Measurements from ENCODE around the gene TMEM259. TPM values are rescaled to one million over a fixed set of nuclear protein-coding genes. Genes with fewer than 3 reads are reported as not detected.

TMEM259 gene
- total RNA-seq, 2 experiments from 2014 or later = 106 to 128 TPM

DNA sequence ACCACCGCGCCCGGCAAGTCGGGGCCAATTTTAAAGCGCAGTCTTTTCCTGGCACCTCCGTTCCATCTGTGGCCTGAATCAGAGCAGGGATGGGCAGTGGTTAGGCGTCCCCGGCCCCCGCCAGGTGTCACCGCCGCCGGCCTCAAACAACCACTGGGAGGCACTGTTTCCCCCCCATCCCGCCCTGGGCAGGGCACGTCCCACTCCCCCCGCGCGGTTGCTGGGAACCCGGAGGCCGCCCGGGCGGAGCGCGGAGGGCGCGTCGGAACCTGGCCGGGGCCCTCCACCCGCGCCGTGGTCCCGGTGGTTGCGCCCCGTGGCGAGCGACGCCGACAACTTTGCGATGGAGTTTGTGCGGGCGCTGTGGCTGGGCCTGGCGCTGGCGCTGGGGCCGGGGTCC is 20.8 kb downstream of the TMEM259 start, which contains the start of gene GRIN3B:
Gene GRIN3B, plus strand, starts transcription at position 325 of the 400 bp plus-strand sequence. Its CDS starts 19 bp downstream, at position 344.
- no peak within 1 kb of the TSS for H3K27ac Mint-ChIP-seq
- intact Hi-C loops (cut with DNase I, micrococcal nuclease) = loop anchor here in 1 of 2 experiments (1.0 kb wide), 1 partner anchor 240 kb away; no protein-coding TSS in a partner anchor
- ChIA-PET POLR2A (no interaction called here), CTCF (no interaction called here)
- H3K4me3 Mint-ChIP-seq = no peak within 1 kb of the TSS
- ATAC-seq = peak; percentile 57
- peaks cover 10% of the 10 kb centered on the region for H3K4me1 Mint-ChIP-seq
- DNase-seq = peak; percentile 89
- H3K9me3 Mint-ChIP-seq (ENCODE audit: low read depth) = no peaks in the 10 kb centered on the region
- peaks cover 19% of the 10 kb centered on the region for H3K27me3 Mint-ChIP-seq
- H3K36me3 Mint-ChIP-seq (ENCODE audit: low read depth) = no peaks in the 10 kb centered on the region

GRCh38 chr19:999379-999719 is 21.6 kb downstream of the TMEM259 start:
- H3K4me1 Mint-ChIP-seq = peaks cover 10% of the 10 kb centered on the region
- DNase-seq = no peak
- no peaks in the 10 kb centered on the region for H3K36me3 Mint-ChIP-seq (ENCODE audit: low read depth)
- peaks cover 19% of the 10 kb centered on the region for H3K27me3 Mint-ChIP-seq
- ChIA-PET CTCF (interaction anchor here (0.7 to 0.9 kb wide), 2 partner anchors 17 to 68 kb away, joined by 3 read pairs; no protein-coding TSS in a partner anchor), POLR2A (no interaction called here)
- no peak overlapping the region for H3K27ac Mint-ChIP-seq
- no peaks in the 10 kb centered on the region for H3K9me3 Mint-ChIP-seq (ENCODE audit: low read depth)
- intact Hi-C loops (cut with DNase I, micrococcal nuclease) = no loop called here
- ATAC-seq = no peak
- no peak overlapping the region for H3K4me3 Mint-ChIP-seq

- ChIA-PET CTCF (interaction anchor here (0.6 to 2.3 kb wide), 4 partner anchors 16 to 310 kb away, joined by 3 to 8 read pairs (median 3); no protein-coding TSS in a partner anchor), POLR2A (no interaction called here)
- intact Hi-C loops (cut with DNase I, micrococcal nuclease) = no loop called here
- H3K27ac Mint-ChIP-seq = no peak overlapping the region
- peaks cover 19% of the 10 kb centered on the region for H3K27me3 Mint-ChIP-seq
- no peaks in the 10 kb centered on the region for H3K9me3 Mint-ChIP-seq (ENCODE audit: low read depth)
- ATAC-seq (no peak), DNase-seq (no peak)
- H3K4me3 Mint-ChIP-seq = no peak overlapping the region
- peaks cover 2% of the 10 kb centered on the region for H3K36me3 Mint-ChIP-seq (ENCODE audit: low read depth)
- H3K4me1 Mint-ChIP-seq = peaks cover 10% of the 10 kb centered on the region
Measured at GRCh38 chr19:998064-998463, 22.9 kb downstream of the TMEM259 start.

DNA sequence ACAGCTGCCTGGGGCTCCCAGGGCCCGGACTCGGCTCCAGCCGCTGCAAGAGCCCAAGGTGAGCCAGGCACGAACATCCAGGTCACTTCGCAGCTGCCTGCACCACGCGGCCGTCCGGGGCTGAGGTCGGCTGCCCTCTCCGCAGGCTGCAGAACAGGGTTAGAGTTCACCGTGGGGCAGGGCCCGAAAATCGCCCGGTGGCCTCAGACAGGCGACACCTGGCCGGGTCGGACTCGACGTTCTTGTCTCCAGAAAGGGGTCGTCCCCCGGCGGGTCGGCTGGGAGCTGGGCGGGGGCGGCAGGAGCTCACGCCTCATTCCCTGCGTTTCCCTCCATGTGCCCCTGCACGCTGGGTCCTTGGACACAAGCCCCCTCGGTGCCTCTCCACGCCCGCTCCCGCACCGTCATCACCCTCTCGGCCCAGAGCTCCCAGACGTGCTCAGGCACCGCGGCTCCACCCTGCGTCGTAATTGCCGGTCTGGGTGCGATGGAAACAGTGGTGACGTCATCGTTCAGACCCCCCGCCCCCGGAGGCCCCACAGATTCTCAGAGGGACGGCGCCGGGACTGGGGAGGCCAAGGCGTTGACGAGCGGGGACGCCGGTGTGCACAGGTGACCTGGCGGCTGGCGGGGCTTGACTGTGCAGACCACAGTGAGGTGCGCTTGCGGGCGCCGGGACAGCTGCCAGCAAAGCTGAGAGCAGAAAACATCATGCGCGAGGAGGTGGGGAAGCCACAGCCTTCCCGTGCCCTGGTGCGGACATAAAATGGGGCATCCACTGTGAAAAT is 24.7 kb downstream of the TMEM259 start:
- peaks cover 14% of the 10 kb centered on the region for H3K27me3 Mint-ChIP-seq
- ATAC-seq (peak; percentile 54), DNase-seq (peak; percentile 84)
- ChIA-PET POLR2A (interaction anchor here (0.6 kb wide), 1 partner anchor 25 kb away, joined by 3 read pairs; the partner anchor contains the start of gene RNU6-2), CTCF (interaction anchor here (0.6 to 2.3 kb wide), 5 partner anchors 9 to 133 kb away, joined by 3 to 8 read pairs (median 4); partner anchors contain the start of gene WDR18)
- intact Hi-C loops (cut with DNase I, micrococcal nuclease) = no loop called here
- peak overlapping the region; percentile 44 for H3K4me3 Mint-ChIP-seq
- H3K36me3 Mint-ChIP-seq (ENCODE audit: low read depth) = peaks cover 5% of the 10 kb centered on the region
- H3K4me1 Mint-ChIP-seq = peaks cover 8% of the 10 kb centered on the region
- no peaks in the 10 kb centered on the region for H3K9me3 Mint-ChIP-seq (ENCODE audit: low read depth)
- no peak overlapping the region for H3K27ac Mint-ChIP-seq

GRCh38 chr19:995051-995827 is 25.7 kb downstream of the TMEM259 start:
- no peak overlapping the region for H3K4me3 Mint-ChIP-seq
- intact Hi-C loops (cut with DNase I, micrococcal nuclease) = no loop called here
- DNase-seq (no peak), ATAC-seq (no peak)
- H3K9me3 Mint-ChIP-seq (ENCODE audit: low read depth) = no peaks in the 10 kb centered on the region
- peaks cover 9% of the 10 kb centered on the region for H3K36me3 Mint-ChIP-seq (ENCODE audit: low read depth)
- POLR2A ChIA-PET = no interaction called here
- H3K27me3 Mint-ChIP-seq = peaks cover 14% of the 10 kb centered on the region
- H3K4me1 Mint-ChIP-seq = peaks cover 7% of the 10 kb centered on the region
- CTCF ChIA-PET = interaction anchor here (1.1 kb wide), 1 partner anchor 72 kb away, joined by 3 read pairs; no protein-coding TSS in a partner anchor
- H3K27ac Mint-ChIP-seq = no peak overlapping the region

- Mint-ChIP-seq H3K4me3 (no peak overlapping the region), H3K27me3 (peaks cover 14% of the 10 kb centered on the region), H3K9me3 (ENCODE audit: low read depth) (no peaks in the 10 kb centered on the region), H3K36me3 (ENCODE audit: low read depth) (peaks cover 9% of the 10 kb centered on the region), H3K27ac (no peak overlapping the region), H3K4me1 (peaks cover 7% of the 10 kb centered on the region)
- POLR2A ChIA-PET = no interaction called here
- no peak for ATAC-seq
- CTCF ChIA-PET = interaction anchor here (1.1 kb wide), 1 partner anchor 72 kb away, joined by 3 read pairs; no protein-coding TSS in a partner anchor
- intact Hi-C loops (cut with DNase I, micrococcal nuclease) = no loop called here
- DNase-seq = no peak
Measured at GRCh38 chr19:994516-994915, 26.4 kb downstream of the TMEM259 start.

- Mint-ChIP-seq H3K27me3 (peaks cover 8% of the 10 kb centered on the region), H3K4me1 (peaks cover 7% of the 10 kb centered on the region), H3K36me3 (ENCODE audit: low read depth) (peaks cover 9% of the 10 kb centered on the region), H3K4me3 (no peak overlapping the region), H3K9me3 (ENCODE audit: low read depth) (no peaks in the 10 kb centered on the region), H3K27ac (no peak overlapping the region)
- no peak for DNase-seq
- ChIA-PET CTCF (interaction anchor here (1.1 kb wide), 1 partner anchor 71 kb away, joined by 3 read pairs; no protein-coding TSS in a partner anchor), POLR2A (no interaction called here)
- intact Hi-C loops (cut with DNase I, micrococcal nuclease) = no loop called here
- no peak for ATAC-seq
Measured at GRCh38 chr19:993831-994393, 27.0 kb downstream of the TMEM259 start.

DNA sequence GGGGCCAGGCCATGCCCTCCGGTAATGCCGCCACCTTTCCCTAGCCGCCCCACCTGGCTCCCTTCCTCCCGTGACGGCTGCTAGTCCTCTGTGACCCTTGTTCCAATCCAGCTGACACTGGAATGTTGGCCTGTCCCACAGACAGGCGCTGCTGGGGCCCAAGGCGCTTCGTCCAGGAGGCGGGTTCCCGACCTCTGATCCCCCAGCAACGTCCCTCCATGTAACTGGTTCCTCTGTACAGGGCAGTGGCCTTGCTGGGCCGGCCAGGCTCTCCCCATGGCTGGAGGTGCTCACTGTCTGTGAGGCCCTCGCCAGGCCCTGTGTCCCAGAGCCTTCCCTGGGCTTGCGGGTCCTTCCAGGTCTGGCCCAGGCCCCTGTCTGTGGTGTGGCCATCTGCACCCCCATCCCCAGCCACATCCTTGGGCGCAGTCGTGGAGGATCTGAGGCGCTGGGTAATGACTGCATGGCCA is 27.5 kb downstream of the TMEM259 start:
- CTCF ChIA-PET = no interaction called here
- Mint-ChIP-seq H3K4me1 (peaks cover 7% of the 10 kb centered on the region), H3K27ac (no peak overlapping the region), H3K36me3 (ENCODE audit: low read depth) (peaks cover 9% of the 10 kb centered on the region), H3K27me3 (peaks cover 6% of the 10 kb centered on the region), H3K9me3 (ENCODE audit: low read depth) (no peaks in the 10 kb centered on the region), H3K4me3 (no peak overlapping the region)
- ATAC-seq = no peak
- POLR2A ChIA-PET = no interaction called here
- DNase-seq = no peak
- intact Hi-C loops (cut with DNase I, micrococcal nuclease) = no loop called here

GRCh38 chr19:992670-993055 is 28.3 kb downstream of the TMEM259 start:
- DNase-seq (no peak), ATAC-seq (no peak)
- ChIA-PET CTCF (no interaction called here), POLR2A (no interaction called here)
- intact Hi-C loops (cut with DNase I, micrococcal nuclease) = no loop called here
- Mint-ChIP-seq H3K4me1 (peaks cover 7% of the 10 kb centered on the region), H3K27me3 (peaks cover 1% of the 10 kb centered on the region), H3K9me3 (ENCODE audit: low read depth) (no peaks in the 10 kb centered on the region), H3K36me3 (ENCODE audit: low read depth) (peaks cover 9% of the 10 kb centered on the region), H3K27ac (no peak overlapping the region), H3K4me3 (no peak overlapping the region)

DNA sequence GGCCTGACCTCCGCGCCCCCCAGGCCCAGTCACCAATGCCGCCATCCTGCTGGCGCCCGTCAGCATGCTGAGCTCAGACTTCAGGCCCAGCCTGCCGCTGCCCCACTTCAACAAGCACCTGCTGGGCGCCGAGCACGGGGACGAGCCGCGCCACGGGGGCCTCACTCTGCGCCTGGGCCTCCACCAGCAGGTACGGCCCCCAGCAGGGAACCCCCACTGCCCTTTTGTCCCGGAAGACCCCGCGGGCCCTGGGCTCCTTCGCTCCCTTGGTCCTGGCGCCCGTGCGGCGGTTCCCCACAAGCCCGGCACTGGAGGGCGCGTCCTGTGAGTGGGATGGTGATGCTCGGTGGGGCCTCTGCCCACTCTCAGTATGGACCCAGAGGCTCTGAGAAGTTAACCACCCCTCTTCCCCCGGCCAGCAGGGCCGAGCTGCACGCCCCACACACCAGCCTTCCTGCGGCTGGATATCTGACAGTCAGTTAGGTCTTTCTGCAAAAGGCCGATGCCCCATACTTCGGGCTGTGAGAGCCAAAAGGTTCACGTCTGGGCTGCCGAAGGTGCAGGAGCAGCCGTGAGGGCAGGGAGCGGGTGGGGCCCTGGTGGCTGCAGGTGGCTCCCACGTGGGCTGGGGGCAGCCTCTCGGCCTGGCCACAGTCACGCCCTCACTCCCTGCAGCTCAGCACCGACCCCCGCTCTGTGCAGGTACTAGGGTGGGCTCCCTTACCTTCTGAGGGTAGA is 28.8 kb downstream of the TMEM259 start:
- H3K27me3 Mint-ChIP-seq = no peaks in the 10 kb centered on the region

More for the DNA sequence above, 28.8 kb downstream of the TMEM259 start:
- Mint-ChIP-seq H3K4me3 (no peak overlapping the region), H3K27ac (no peak overlapping the region), H3K9me3 (ENCODE audit: low read depth) (no peaks in the 10 kb centered on the region), H3K36me3 (ENCODE audit: low read depth) (peaks cover 9% of the 10 kb centered on the region), H3K4me1 (peaks cover 7% of the 10 kb centered on the region)
- CTCF ChIA-PET = no interaction called here
- intact Hi-C loops (cut with DNase I, micrococcal nuclease) = loop anchor here in 1 of 2 experiments (1.0 kb wide), 5 partner anchors 70 to 312 kb away; no protein-coding TSS in a partner anchor
- ATAC-seq (no peak), DNase-seq (no peak)
- POLR2A ChIA-PET = interaction anchor here (1.6 kb wide), 1 partner anchor 30 kb away, joined by 6 read pairs; the partner anchor contains the start of gene RNU6-2
